HUDEP-2 (cell line): ENCODE data around the gene HPS4.
"Not testable (repeated sequence)": the region's sequence is repeated elsewhere in the genome, so short reads cannot be mapped to it uniquely, and the experiment has no call there.

Experiments
- DNase-seq, 76 experiments: peaks; one replicate each; lab custom pipeline; 2025; ENCODE audit not compliant: unreplicated experiment in 76 of 76; lab: John Stamatoyannopoulos, UW

HPS4 gene

DNA sequence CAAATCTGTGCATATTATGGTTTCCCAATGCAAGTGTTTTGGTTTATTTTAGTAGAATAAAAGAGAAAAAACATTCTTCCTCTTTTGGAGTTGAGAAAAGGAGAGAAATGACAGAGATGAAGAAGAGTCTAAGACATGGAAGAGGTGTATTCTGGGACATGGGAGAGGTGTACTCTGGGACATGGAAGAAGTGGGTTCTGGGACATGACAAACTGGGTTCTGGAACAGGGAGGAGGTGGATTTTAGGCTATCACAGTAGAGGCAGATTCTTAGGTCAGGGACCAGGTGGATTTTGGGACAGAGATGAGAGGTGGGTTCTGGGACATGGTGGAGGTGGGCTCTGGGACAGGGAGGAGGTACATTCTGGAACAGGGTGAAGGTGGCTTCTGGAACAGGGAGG is 56.7 kb downstream of the HPS4 start:
- DNase-seq = no peak

DNA sequence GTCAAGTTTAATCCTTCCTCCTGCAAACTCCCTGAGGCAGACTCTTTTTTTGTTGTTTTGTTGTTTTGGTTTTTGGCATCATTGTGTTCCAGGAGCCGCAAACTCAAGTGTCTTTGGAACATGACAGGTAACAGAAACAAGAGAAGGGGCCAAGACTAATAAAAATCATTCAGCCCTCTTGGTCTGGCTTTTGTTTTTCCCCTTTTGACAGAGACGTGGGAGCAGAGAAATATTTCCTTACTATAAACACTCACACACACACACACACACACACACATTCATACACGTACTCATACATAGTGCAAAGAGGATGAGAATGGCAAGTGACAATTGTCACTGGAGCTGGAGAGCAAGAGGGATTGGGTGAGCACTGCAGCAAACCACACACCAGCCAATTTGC is 65.0 kb downstream of the HPS4 start:
- no peak for DNase-seq

DNA sequence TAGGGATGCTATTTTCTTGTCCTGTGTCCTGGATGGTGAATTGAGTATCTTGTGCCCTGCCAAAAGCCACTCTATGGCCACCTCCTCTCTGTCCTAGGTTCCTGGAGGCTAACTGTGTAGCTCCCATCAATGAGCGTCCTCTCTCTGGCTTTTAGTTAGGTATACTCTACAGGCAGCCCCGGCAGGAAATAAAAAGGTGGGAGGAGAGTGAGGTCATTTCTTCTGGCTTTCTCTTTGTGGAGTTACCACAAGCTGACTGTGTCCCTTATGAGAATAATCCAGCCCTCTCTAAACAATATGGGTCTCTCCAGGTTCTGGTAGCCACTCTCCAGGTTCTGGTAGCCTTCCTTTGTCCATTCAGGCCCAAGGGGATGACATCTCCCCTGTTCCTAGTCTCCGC is 66.2 kb downstream of the HPS4 start:
- no peak for DNase-seq

DNA sequence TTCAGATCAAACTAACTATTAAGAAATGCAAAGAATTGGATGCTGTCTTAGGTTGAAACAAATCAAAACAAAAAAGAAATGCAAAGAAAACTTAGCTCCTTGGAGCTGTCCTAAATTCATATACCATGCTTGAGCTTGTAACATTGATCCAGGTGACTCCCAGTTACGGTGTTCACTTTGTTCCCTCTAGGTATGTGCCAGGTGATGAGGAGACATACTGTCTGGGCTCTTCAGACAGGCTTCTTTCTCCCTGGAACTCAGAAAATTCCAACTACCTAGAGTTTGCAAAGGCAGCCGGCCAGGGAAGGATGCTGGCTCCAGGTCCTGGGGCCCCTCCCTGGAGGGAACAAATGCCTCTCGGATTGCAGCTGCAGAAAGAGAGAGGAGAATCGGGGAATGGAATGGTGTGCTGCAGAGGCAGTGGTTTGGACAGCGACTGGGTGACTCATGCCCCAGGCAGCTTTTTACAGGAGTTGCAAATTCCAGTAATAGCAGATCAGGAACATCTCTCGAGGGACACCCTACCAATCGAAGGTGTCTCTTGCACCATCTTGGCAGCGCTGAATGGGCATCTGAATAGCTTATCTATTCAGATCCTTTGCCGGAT is 66.8 kb downstream of the HPS4 start:
- no peak for DNase-seq

DNA sequence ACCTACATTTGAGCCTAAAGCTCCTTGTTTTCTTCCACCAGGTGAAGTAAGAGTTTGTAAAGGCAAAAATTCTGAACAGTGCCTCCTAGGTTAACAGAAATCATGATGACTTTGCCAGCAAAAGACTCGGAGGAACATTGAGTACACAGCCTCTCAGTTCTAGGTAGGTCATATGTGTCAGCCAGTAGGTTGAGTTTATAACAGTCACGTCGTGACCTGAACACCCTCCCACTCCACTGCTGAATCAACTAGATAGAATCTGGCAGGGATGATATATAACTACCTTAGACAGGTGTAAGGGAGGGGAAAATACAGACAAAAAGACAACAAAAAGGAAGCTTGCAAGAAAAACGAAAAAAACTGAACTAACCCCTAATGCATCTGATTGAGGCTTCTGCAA is 67.3 kb downstream of the HPS4 start:
- DNase-seq = no peak

DNA sequence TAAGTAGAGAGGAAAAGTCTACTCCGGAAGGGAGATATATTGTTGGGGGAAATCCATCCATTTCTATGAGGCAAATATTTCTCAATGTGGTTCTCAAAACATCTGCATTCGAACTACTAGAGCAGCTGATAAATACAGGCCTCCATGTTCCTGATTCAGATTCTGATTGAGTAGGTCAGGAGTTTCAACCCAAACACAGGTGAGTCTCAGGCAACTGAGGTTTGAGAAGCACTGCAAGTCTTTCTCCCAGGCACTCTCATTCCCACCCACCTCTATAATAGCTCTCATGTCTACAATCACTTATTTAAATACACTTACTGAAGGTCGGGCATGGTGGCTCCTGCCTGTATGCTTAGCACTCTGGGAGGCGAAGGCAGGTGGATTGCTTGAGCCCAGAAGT is 69.2 kb downstream of the HPS4 start:
- DNase-seq = no peak

DNA sequence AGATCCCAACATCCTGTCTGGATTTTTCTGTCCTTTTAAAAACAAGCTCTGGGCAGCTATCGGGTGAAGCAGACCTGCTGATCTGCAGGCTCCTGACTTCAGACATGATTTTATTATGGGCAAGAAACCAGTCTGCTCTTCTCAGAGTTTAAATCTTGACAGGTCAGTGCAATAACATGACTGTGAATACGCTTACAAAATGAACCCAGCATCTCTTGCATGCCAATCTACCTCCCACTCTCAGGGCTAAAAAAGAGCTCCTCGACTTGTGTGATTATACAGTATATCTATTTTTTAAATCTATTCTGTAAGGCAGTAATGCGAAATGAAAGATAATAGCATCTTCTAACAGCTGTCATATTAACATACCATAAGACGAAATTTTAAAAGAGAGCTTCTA is 73.2 kb downstream of the HPS4 start:
- no peak for DNase-seq

DNA sequence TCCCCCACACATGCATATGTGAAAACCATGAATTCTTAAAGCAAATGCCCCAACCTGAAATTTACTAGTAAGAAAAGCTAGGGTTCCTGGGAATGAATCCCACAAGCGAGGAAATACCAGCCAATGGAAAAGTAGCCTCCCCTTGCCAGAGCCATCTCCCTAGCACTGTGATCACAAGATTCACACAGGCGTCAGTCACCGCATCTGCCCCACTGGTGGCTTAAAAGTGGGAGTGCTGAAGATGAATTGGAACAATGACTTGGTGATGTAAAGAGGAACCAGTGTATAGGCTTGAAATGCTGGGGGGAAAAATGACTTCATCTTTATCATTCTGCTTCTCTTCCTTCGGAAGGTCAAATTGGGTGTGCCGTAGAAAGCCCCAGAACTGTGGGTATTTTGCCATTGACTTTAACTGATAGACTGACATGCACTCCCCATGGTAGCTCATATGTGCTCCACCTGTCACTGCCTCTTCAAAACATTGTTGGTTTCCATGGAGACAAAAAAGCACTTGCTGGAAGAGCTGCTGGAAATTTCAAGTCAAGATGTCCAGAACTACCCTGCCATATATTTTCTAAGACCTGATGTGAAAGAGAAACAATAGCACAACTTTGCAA is 73.8 kb downstream of the HPS4 start:
- no peak for DNase-seq

DNA sequence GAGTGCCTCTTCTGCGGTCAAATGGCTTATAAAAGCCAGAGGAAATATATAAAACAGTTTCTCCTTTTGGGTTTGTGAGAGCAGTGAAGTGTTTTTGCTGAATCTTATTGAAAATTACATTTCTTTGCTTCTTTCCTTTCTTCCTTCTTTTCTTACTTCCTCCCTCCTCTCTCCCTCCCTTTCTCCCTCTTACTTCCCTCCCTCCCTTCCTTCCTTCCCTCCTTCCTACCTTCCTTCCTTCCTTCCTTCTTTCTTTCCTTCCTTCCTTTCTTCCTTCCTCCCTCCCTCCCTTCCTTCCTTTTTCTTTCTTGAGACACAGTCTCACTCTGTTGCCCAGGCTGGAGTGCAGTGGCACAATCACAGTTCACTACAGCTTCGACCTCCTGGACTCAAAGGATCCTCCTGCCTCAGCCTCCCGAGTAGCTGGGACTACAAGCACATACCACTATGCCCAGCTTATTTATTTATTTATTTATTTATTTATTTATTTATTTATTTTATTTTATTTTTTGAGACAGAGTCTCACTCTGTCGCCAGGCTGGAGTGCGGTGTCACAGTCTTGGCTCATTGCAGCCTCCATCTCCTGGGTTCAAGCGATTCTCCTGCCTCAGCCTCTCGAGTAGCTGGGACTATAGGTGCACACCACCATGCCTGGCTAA is 74.9 kb downstream of the HPS4 start:
- not testable (repeated sequence) for DNase-seq

DNA sequence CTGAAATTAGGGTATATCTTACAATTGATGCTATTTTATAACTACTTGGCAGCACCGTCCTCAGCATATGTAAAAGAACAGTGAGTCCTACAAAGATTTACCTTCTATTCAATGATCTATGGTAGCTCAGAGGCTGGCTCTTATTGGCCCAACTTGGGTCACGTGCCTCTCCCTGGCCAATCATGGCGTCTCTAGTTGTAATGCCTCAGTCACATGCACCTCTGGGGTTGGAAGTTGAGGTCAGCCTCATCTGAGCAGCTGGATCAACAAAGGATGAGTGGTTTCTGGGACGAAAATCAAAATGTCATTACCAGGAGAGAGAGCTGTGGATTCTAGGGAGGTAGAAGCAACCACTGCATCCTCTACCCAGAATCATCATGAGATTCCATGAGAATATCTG is 77.5 kb downstream of the HPS4 start:
- no peak for DNase-seq

DNA sequence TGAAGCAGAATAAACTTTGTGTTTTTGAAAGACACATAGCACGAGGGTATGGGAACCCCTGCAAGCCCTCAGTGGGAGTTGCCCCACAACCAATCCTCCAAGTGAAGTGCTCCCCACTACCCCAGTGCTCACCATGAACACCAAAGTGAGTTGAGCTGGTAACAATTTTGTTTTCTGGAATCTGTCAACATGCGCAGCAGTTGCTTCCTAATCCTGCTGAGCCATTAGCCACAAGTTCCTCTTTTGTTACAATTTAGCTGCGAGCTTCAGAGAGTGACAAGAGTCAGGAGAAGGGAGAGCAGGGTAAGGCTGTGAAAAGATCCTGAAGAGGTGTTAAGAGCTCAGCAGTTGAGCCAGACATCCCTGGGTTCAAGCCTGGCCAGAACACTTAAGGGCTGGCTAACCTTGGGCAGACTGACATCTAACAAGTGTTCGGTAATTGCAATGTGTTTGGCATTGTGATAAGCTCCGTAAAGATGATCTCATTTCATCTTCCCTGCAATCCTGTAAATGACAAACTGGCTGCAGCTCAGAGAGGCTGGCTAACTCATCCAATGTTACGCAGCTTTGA is 78.6 kb downstream of the HPS4 start:
- DNase-seq = peak in 16 of 76 experiments; percentile 2 to 49 (median 24)

DNA sequence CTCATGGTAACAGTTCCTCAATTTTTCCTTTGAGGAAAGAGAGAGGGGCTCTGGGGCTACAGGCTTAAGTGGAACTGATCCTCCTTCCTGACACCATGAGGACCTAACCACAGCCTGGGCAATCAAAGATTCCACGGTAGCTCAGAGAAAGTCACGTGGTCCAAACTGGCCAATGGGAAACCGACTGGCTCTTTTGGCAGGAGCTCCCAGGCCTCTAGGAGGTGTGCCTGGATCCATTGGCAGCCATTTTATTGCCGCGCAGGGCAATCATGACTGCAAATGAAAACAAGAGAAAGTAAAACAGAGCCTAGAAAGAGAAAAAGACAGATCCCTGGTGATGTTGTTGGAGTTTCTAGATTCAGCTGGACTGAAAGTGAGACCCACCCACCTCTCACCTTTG is 81.9 kb downstream of the HPS4 start:
- DNase-seq = peak in 1 of 76 experiments; percentile 10
